HUES64 (cell line): ENCODE measurements around the gene PODNL1. TPM values are rescaled to one million over a fixed set of nuclear protein-coding genes. Genes with fewer than 3 reads are reported as not detected.
A peak's percentile ranks its signal among the peaks of the same experiment; 100 is the strongest.

ENCODE experiments used
- H3K27ac ChIP-seq: 2 replicates; pipeline ENCODE4 v1.7.0; 2013; ENCODE audit warnings: low read depth, low read length, inconsistent platforms
- H3K27me3 ChIP-seq: 2 replicates; pipeline ENCODE4 v1.6.1; 2013; ENCODE audit warnings: mild to moderate bottlenecking, low read length; ENCODE audit not compliant: insufficient read depth
- H3K36me3 ChIP-seq: 2 replicates; pipeline ENCODE4 v1.6.1; 2013; ENCODE audit warnings: mild to moderate bottlenecking, low read length; ENCODE audit not compliant: insufficient read depth
- H3K4me1 ChIP-seq: 2 replicates; pipeline ENCODE4 v1.6.1; 2013; ENCODE audit warnings: mild to moderate bottlenecking, low read length, moderate library complexity; ENCODE audit not compliant: insufficient read depth
- H3K4me3 ChIP-seq: 2 replicates; pipeline ENCODE4 v1.5.1; 2013; ENCODE audit warnings: mild to moderate bottlenecking, low read length, moderate library complexity
- H3K9ac ChIP-seq: 2 replicates; pipeline ENCODE4 v1.6.1; 2013; ENCODE audit warnings: mild to moderate bottlenecking, low read depth, low read length
- H3K9me3 ChIP-seq: 2 replicates; pipeline ENCODE4 v1.6.1; 2013; ENCODE audit warnings: low read depth, low read length; ENCODE audit not compliant: insufficient read depth
- WGBS: fragments of 150-250, 120-280 bp; methylation state at CpG from one replicate; pipeline ENCODE4 v1.1.7; 2013; ENCODE audit warnings: missing lambda C conversion rate; 5-methylcytosine and 5-hydroxymethylcytosine counted together
- polyA plus RNA-seq, 2 experiments: library from polyadenylated mRNA; stranded (reverse); fragments of 50-300 nt; gene quantifications; one replicate each; pipeline ENCODE4 v1.2.3, GENCODE V29; 2013

Gene PODNL1, protein sequence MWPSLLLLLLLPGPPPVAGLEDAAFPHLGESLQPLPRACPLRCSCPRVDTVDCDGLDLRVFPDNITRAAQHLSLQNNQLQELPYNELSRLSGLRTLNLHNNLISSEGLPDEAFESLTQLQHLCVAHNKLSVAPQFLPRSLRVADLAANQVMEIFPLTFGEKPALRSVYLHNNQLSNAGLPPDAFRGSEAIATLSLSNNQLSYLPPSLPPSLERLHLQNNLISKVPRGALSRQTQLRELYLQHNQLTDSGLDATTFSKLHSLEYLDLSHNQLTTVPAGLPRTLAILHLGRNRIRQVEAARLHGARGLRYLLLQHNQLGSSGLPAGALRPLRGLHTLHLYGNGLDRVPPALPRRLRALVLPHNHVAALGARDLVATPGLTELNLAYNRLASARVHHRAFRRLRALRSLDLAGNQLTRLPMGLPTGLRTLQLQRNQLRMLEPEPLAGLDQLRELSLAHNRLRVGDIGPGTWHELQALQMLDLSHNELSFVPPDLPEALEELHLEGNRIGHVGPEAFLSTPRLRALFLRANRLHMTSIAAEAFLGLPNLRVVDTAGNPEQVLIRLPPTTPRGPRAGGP
- polyA plus RNA-seq (2013, experiment 1 of 2), result 0.80 TPM
- 1.6 TPM for polyA plus RNA-seq (2013, experiment 2 of 2)

DNA sequence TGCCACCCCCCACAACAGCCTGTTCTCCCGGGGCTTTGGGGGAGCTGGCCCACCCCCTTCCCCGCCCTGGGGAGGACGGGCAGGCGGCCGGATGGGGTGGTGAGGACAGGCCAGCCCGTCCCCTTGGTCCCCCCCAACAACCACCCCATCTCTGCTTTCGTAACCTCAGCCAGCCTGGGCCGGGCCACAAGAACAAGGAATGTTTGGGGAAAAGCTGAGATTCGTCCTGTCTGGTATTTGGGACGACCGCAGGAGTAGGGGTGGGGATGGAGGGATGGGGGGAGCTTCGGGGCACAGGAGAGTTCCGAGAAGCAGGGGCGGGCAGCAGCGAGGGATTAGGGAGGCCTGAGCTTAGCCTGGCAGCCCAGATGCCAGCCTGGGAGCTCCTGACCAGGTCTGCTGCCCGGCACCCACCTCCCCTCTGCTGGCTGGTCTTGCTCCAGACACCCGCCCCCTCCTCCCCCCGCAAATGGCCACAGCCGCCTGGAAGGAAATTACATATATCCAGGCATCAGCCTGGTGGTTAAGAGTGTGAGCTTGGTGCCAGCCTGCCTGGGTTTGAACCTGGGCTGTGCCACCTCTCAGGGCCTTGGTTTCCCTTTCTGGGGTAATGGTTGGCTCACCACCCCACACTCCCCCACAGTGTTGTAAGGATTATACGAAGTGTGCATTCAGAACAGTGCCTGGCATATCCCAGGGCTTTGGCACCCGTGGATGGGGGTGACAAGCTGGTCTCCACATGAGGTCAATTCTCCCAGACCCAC is at the start of gene PODNL1:
PODNL1 (minus strand) TSS at position 117 of the 764 bp plus-strand sequence. CDS start 236 bp downstream, outside the sequence.
- no peak within 1 kb of the TSS for H3K27ac ChIP-seq
- H3K4me3 ChIP-seq, result peak within 1 kb of the TSS; percentile 13; the same call in 1 of the 2 replicates
- peaks cover 2% of the 10 kb centered on the region; the same call in 1 of the 2 replicates for H3K27me3 ChIP-seq
- peaks cover 14% of the 10 kb centered on the region for H3K4me1 ChIP-seq
- H3K9ac ChIP-seq, result no peak within 1 kb of the TSS
- no peaks in the 10 kb centered on the region; the same call in 1 of the 2 replicates for H3K9me3 ChIP-seq
- H3K36me3 ChIP-seq, result no peaks in the 10 kb centered on the region
- WGBS, result 58% methylated on average over 19 of the region's 21 CpGs

GRCh38 chr19:13987101-13987890 is 49.1 kb upstream of the PODNL1 start:
- 72% methylated on average over 17 of the region's 17 CpGs for WGBS
- peaks cover 5% of the 10 kb centered on the region; the same call in 1 of the 2 replicates for H3K36me3 ChIP-seq
- no peak overlapping the region for H3K4me3 ChIP-seq
- peaks cover 31% of the 10 kb centered on the region for H3K4me1 ChIP-seq
- no peaks in the 10 kb centered on the region for H3K9me3 ChIP-seq
- H3K27ac ChIP-seq, result peak overlapping the region; percentile 89
- 0 out of 2 replicates have a peak overlapping the region, but pooled peaks have one; percentile 5 for H3K9ac ChIP-seq
- no peaks in the 10 kb centered on the region for H3K27me3 ChIP-seq

DNA sequence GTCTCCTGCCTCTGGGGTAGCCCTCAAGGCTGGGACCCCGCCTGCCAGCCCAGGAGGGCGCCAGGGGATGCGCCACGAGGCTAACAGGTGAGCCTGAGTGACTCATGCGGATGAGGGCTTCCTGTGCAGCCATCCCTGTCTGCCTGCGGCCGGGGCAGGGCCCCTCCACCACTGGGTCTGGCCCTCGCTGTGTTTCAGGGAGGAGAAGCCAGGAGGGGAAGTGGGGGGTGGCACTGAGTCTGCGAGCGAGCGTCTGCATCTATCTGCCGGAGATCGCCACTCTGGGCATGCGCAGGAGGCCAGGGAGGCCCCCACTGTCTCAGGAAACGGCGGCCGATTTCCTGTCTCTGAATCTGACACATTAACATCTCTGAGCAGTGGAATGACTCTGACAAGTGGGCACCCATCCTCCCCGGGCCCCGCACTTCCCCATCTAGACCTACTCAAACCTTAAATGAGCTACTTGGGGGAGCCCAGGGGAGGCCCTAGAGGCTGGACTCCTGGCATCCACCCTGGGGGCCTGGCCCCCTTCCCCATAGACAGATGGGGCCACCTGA is 48.2 kb upstream of the PODNL1 start:
- no peak overlapping the region for H3K4me3 ChIP-seq
- WGBS, result 19% methylated on average over 19 of the region's 19 CpGs
- H3K4me1 ChIP-seq, result peaks cover 31% of the 10 kb centered on the region
- peak overlapping the region; percentile 89 for H3K27ac ChIP-seq
- H3K27me3 ChIP-seq, result no peaks in the 10 kb centered on the region
- H3K36me3 ChIP-seq, result no peaks in the 10 kb centered on the region
- no peaks in the 10 kb centered on the region for H3K9me3 ChIP-seq
- peak overlapping the region; percentile 62 for H3K9ac ChIP-seq

- Histone ChIP-seq H3K27ac (peak overlapping the region; percentile 89), H3K4me3 (no peak overlapping the region)
These were observed 47.6 kb upstream of the PODNL1 start for GRCh38 chr19:13985771-13986347.

DNA sequence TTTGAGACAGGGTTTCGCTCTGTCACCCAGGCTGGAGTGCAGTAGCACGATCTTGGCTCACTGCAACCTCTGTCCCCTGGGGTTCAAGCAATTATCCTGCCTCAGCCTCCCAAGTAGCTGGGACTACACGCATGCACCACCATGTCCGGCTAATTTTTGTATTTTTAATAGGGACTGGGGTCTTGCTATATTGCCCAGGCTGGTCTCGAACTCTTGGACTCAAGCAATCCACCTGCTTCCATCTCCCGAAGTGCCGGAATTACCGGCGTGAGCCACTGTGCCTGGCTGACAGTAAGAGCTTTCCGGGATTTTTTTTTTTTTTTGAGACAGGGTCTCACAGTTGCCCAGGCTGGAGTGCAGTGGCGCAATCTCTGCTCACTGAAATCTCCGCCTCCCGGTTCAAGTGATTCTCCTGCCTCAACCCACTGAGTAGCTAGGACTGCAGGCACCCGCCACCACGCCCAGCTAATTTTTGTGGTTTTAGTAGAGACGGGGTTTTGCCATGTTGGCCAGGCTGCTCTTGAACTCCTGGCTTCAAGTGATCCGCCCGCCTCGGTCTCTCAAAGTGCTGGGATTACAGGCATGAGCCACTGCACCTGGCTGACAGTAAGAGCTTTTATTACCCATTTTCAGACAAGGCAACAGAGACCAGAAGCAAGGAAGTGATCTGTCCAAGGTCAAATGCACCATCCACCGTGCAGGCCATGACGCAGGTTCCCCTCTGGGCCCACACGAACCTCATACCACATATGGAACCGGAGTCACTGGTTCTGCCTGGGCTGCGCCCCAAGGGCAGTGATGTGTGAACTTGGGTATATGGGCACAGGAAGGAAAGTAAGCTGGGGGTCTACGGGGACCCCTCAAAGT is 46.9 kb upstream of the PODNL1 start:
- 93% methylated on average over 25 of the region's 25 CpGs for WGBS
- Histone ChIP-seq H3K27me3 (no peaks in the 10 kb centered on the region), H3K4me3 (no peak overlapping the region), H3K9ac (peak overlapping the region; percentile 62; the same call in 1 of the 2 replicates), H3K27ac (peak overlapping the region; percentile 89; the same call in 1 of the 2 replicates), H3K9me3 (no peaks in the 10 kb centered on the region), H3K36me3 (no peaks in the 10 kb centered on the region), H3K4me1 (peaks cover 31% of the 10 kb centered on the region)

More at GRCh38 chr19:13985771-13986347, 47.6 kb upstream of the PODNL1 start:
- WGBS, result 57% methylated on average over 10 of the region's 10 CpGs
- H3K36me3 ChIP-seq, result no peaks in the 10 kb centered on the region
- no peaks in the 10 kb centered on the region for H3K27me3 ChIP-seq
- H3K4me1 ChIP-seq, result peaks cover 31% of the 10 kb centered on the region
- no peaks in the 10 kb centered on the region for H3K9me3 ChIP-seq
- peak overlapping the region; percentile 62 for H3K9ac ChIP-seq

- H3K4me1 ChIP-seq, result peaks cover 33% of the 10 kb centered on the region
- no peaks in the 10 kb centered on the region for H3K27me3 ChIP-seq
- H3K27ac ChIP-seq, result no peak overlapping the region
- no peak overlapping the region for H3K9ac ChIP-seq
- whole genome bisulfite sequencing, result 80% methylated on average over 12 of the region's 15 CpGs
- H3K4me3 ChIP-seq, result no peak overlapping the region
- no peaks in the 10 kb centered on the region for H3K9me3 ChIP-seq
- no peaks in the 10 kb centered on the region for H3K36me3 ChIP-seq
These were observed 46.0 kb upstream of the PODNL1 start for GRCh38 chr19:13984186-13984585.

- 87% methylated on average over 21 of the region's 21 CpGs for WGBS
- H3K4me3 ChIP-seq, result no peak overlapping the region
- no peaks in the 10 kb centered on the region for H3K36me3 ChIP-seq
- no peaks in the 10 kb centered on the region for H3K27me3 ChIP-seq
- H3K27ac ChIP-seq, result no peak overlapping the region
- no peak overlapping the region for H3K9ac ChIP-seq
- H3K4me1 ChIP-seq, result peaks cover 35% of the 10 kb centered on the region
- H3K9me3 ChIP-seq, result no peaks in the 10 kb centered on the region
These were observed 45.1 kb upstream of the PODNL1 start for GRCh38 chr19:13983213-13983889.

DNA sequence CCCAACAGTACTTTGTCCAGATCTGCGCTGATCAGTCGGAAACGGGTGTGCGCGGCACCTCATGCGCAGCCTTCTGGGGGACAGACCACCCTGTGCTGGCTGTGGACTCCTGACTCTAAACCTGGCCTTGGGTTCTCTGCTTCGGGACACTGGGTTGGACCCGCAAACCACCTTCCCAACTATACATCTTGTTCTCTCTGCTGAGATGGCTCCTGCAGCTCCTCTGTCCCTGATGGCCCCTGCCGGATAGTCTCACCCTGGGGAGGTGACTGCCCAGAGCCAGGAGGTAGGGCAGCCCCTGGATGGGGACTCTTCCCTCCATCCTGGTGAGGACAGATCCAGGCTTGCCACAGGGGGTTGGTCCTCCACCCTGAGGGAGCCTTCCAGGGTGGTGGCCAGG is 44.6 kb upstream of the PODNL1 start:
- Histone ChIP-seq H3K27me3 (no peaks in the 10 kb centered on the region), H3K36me3 (no peaks in the 10 kb centered on the region), H3K9ac (no peak overlapping the region), H3K27ac (no peak overlapping the region), H3K4me1 (peaks cover 38% of the 10 kb centered on the region), H3K9me3 (no peaks in the 10 kb centered on the region), H3K4me3 (no peak overlapping the region)
- WGBS, result 95% methylated on average over 9 of the region's 9 CpGs

DNA sequence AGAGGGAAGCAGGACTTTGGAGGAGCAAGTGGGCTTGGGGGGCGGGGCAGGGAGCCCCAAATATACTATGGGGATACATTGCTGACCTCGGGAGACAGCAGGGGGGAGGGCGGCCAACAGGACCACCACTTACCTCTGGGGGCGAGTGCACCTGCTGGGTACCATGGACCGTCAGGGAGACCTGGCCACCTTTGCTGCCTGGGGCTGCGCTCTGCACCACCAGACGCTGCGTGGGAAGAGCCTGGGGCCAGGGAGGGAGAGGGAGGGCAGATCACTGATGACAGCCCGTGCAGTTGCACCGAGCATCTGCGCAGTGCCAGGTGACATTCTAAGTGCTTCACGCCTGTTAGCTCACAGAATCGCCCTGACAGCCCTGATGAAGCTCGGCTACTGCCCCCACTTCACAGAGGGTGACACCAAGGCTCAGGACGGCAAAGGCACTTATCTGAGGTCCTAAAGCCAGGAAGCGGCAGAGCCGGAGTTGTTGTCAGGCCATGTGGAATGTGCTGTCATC is 43.8 kb upstream of the PODNL1 start:
- no peaks in the 10 kb centered on the region for H3K36me3 ChIP-seq
- peaks cover 31% of the 10 kb centered on the region for H3K4me1 ChIP-seq
- WGBS, result 95% methylated on average over 17 of the region's 17 CpGs

More for the DNA sequence above, 43.8 kb upstream of the PODNL1 start:
- Histone ChIP-seq H3K4me3 (no peak overlapping the region), H3K9me3 (no peaks in the 10 kb centered on the region), H3K27ac (no peak overlapping the region), H3K27me3 (no peaks in the 10 kb centered on the region), H3K9ac (no peak overlapping the region)
